Non-pigmented ciliary epithelial cell (primary cell): Measurements from ENCODE around the gene FRS2.

Source experiments
- DNase-seq: peaks from one replicate; pipeline ENCODE4 v3.0.0-alpha.2; 2010; ENCODE audit warnings: low read depth

The FRS2 gene

DNA sequence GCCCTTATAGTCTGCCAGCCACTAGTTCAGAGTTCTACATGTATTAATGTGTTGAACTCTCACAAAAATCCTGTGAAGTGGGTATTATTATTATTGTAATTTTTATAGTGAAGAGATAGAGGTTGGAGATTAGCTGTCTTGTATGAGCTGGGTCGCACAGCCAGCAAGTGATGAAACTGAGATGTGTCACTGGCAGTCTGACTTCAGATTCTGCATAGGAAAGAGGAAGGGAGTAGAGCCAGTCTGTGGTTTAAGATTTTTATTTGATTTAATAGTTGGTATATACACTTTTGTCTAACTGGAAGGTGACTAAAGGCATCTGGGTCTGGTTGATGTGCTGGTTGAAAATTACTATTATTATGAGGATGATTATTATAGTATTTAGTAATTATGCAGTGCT is 5.8 kb upstream of the FRS2 start:
- DNase-seq: no peak

DNA sequence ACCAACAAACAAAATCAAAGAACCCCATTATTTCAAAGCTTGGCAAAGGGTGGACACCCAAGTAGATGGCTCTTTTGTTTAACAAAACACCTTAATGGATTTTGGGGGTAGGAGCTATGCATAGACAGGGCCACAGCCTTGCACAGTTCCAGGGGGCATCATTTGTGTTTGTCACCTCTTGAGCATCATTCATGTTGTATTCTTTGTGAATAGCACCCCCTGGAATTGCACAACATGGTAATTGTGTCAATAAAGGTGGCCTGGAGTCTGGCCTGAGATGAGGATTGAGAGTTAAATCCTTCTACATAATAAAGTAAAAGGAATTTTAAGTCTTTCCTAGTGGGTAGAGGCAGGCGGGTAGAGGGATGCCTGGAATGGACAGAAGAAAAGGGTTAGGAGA is 3.3 kb upstream of the FRS2 start:
- DNase-seq: no peak

DNA sequence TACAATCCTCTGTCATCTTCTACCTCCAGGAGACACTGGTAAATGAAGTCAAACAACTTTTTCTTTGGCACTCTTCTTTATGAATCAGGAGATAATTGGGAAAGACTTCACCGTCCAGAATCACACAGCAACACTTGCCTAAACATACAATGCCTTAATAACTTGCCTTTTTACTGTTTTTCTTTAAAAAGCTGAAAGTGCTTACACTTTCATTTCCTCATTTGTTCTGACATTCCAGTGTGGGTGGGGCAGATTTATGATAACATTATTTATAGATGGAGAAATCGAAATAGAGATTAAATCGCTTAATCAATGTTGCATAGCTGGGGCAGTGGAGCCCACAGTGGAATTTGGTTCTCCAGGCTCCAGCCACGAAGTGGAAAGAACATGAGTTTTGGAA is 2.8 kb upstream of the FRS2 start:
- no peak for DNase-seq

DNA sequence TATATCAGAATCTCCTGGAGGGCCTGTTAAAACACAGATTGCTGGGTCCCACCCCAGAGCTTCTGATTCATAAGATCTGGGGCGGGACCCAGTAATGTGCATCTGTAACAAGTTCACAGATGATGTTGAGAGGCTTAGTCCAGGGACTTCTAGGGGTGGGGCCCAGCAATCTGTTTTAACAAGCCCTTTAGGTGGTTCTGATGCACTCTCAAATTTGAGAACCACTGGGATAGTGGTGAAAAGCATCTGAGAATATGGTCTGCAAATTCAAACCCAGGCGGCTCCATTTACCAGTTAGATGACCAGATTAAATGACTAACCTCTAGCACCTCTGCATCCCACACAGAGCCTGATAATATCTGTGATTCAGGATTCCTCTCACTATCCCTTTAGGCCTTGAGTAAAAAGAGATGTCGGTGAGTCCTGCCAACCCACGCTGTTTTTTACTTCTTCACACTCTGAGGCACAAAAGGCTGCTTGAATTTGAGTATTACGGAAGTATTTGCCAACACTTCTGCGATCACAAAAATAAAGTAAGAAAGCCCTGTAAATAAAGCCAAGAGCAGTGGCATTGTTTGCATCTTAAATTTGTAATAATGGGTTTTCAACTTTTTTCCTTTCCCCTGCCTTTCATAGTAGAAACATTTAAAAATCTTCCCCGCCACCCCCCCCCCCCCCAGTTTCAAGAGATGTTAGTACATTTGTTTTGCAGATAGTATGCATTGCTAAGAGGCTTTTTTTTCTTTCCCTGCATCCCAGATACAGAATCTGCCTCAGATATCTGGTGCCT is 1.8 kb upstream of the FRS2 start:
- DNase-seq: no peak

DNA sequence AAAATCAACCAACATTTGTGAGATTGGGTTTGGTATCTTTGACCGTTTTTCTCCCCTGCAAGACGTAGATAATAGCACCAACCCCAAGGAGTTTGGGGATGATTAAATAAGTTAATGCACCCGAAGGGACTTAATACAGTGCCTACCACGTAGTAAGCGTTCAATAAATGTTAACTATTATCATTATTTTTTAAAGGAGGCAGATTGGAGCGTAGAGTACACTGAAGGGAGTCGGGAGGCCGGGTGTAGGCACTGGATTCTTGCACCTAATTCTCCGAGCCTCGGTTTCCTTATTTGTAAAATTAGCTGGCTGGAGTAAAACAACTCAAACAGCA is 367 bp upstream of the FRS2 start:
- no peak for DNase-seq

DNA sequence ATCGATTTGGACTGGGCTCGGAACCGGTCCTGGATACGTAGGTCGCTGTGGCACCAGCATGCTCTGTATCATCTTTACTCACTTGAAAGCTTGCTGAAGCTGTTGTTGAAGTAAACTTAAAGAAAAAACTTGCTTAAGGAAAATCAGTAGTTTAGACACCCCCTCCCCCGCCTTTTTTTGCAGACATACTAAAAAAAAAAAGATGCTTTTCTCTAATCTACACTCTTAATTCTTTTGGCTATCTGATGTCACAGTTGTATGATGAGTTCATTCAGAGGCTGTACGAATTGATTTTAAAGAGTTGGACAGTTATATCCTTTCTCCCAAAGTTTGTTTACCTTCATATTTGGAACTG is 865 bp downstream of the FRS2 start:
- DNase-seq: no peak

DNA sequence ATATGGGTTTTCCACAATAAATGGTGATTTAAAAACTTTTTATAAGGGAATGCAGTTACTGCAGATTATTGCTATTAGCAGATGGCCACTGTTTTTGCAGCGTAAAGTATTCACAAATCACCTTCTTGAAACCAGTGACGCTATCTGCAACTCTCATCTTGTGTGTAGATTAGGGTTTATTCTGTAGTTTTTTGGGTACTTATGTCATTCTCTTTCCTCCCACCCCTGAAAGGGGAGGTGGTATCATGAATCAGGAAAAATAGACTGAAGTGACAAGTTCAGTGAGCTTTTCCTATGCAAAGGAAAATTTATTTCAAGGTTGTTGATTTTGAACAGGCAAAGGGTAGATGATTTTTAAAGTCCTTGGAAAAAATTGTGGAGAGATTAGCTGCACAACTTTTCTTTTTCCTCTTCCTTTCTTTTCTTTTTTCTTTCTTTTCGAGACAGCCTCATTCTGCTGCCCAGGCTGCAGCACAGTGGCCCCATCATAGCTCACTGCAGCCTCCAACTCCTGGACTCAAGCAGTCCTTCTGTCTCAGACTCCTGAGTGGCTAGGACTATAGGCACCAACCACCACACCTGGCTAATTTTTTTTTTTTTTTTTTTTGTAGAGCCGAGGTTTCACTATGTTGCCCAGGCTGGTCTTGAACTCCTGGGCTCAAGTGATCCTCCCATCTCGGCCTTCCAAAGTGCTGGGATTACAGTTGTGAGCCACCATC is 1.6 kb downstream of the FRS2 start:
- DNase-seq: no peak

DNA sequence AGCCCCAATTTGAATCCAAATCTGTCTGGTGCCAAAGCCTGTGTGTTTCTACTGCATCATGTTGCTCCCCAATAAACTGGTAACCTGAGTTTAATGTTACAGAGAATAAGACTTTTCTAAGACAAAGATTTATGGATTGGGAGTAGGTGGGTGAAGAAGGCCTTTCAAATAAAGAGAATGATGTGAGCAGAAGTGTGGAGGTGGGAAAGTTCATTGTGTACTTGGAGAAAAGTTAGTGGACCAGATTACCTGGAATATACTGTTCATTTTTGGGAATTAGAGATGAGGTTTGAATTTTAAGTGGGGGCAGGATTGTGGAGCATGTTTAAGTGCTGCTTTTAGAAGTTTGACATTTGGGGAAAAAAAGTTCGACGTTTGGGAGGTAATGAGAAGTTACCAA is 3.1 kb downstream of the FRS2 start:
- no peak for DNase-seq

DNA sequence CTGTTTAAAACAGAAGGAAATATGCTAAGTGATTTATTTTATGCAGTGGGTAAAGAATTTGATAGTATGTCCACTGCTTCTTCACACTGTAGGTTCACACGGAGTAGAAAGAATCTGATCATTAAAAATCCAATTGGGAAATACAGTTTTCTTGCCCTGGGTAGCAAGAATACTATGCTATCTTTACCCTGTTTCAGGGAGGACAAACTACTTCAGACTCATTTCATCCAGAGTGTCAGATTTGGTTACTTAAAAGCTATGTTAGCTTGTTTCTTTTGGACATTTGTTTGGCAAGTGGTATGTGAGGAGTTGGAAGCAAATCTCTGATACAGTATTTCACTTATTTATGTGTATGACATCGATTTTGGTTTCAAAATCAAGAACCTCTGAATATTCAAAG is 4.3 kb downstream of the FRS2 start:
- no peak for DNase-seq

DNA sequence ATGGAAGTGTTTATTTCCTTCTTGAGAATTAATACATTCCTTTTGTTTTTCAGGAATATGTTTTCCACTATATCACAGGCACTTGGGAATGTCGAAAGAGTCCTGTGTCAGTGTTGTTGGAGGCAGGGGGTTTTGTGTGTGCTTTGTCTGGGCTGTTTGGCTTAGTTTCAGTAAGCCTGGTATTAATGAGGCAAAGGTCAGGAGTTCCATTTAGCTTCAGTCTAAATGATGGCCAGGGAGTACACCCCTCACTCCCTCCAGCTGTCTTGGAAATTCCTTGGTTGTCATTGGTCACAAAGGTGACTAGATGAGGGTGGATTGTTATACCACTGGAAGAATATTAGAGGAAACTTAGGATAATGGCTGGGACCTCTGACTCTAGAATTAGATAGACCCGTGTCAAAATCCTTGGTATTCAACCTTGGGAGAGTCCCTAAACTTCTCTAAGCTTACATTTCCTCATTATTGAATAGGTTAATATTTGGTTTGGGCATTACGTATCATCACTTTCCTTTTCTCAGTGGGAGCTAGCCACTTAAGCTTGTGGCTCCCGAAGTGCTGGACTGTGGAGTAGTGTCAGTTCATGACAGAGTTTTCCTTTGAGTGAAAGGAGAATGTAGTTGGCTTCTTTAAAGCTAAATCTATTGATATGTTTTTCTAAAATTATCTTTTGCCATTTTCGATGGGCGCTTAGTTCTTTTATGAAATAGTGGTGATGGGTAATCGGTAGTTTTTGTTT is 5.2 kb downstream of the FRS2 start:
- no peak for DNase-seq

DNA sequence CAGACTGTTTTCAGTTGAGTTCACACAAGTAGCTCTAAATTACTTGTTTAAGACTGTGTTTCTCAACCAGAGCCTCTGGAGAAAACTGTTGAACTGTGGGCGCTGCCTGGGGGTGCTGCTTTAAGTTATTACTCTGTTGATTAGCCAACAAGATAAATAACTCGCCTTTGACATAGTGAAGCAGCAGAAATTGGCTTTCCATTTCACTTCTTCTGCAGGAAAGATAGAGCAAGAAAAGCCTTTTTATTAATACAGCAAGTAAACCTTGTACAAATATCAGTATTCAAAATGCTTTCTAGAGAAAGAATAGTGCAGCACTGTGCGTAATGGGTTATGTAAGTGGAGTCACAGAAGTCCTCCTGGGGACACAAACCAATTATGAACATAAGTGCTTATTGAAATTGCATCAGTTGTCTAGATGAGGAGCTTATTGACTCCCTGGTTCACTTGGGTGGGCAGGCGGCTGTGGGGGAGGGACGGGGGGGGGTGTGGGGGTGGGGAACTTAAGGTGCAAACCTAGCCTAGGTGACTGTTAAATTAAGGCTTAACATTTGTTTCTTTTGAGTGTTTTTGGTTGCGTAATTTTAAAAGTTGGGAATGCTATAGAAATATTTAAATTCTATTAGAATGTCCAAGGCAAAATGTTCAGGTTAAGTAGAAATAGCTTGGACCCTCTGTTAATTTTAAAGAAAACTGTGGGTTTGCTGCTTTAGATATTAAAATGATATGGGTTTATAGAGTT is 6.3 kb downstream of the FRS2 start:
- no peak for DNase-seq

DNA sequence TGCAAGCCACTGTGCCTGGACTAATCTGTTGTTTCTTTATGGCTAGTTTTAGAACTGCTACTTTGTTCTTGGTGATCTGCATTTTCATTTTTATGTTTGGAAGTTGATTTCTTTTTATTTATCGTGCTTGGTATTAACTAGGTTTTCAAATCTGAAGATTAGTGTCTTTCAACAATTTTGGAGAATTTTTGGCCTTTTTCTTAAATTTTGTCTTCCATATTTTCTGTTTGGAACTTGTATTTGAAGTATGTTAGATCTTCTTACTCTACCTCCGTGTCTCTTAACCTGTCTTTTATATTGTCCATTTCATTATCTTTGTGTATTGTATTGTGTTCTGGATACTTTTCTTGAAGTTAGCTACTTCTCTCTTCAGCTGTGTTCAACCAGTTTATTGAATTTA is 9.5 kb downstream of the FRS2 start:
- no peak for DNase-seq

DNA sequence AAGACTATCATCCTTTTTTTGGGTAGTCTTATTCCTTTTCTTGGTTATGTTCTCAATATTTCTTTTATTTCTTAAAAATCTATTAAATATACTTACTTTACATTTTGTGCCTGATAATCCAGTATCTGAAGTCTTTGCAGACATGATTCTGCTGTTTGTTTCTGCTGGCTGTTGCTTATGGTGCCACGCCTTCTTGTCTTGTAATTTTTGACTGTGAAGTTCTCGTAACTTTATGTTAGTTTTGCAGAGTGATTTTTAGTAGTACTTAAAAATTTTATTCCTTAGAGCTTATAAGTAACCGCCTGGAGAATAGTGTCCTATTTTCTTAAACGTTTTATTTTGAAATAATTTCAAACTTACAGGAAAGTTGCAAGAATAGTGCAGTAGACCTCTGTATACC is 10.5 kb downstream of the FRS2 start:
- DNase-seq: no peak

DNA sequence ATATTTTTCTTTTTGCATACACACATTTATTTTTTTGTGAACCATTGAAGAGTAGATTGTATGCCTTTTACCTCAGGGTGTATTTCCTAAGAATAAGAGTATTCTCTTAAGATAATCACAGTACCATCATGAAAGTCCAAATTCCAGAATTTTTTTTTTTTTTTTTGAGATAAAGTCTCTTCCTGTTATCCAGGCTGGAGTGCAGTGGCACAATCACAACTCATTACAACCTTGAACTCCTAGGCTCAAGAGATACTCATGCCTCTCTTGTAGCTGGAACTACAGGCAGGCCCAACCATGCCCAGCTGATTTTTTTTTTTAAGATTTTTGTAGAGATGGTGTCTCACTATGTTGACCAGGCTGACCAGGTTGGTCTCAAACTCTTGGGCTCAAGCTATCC is 10.9 kb downstream of the FRS2 start:
- DNase-seq: no peak

DNA sequence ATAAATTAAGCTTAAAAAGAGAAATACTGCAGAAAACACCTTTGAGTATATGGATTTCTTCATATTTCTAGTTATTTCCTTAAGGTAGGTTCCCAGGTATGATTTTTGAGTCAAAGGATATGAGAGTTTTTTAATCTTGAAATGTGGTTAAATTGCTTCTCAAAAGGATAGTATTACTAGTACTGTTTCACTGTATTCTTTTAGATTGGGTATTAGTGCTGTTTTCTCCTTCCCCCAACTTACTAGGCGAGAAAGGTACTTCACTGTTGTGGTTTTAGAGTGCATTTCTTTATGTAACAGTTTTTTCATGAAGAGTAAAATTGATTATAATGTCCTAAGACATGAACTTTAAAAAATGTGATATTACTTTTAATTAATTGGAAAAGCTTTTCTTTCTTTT is 13.5 kb downstream of the FRS2 start:
- DNase-seq: no peak

DNA sequence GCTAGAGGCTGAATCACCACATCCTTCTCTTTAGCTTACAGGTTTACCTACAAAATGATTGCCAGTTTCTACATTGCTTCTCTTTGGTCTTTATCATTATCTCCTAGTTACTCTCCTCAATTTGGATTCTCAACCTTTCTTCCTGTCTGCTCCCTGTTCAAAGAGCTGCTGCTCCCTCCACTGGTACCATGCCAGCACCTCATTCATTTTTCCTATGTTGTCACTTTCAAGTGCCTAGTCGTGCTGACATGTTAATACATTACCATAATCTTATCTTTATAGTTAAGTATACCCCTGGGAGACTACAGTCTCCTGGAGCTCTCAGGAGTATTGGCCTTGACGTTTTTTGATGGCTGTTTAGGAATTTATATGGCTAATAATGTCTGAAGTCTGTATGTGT is 14.2 kb downstream of the FRS2 start:
- DNase-seq: no peak

DNA sequence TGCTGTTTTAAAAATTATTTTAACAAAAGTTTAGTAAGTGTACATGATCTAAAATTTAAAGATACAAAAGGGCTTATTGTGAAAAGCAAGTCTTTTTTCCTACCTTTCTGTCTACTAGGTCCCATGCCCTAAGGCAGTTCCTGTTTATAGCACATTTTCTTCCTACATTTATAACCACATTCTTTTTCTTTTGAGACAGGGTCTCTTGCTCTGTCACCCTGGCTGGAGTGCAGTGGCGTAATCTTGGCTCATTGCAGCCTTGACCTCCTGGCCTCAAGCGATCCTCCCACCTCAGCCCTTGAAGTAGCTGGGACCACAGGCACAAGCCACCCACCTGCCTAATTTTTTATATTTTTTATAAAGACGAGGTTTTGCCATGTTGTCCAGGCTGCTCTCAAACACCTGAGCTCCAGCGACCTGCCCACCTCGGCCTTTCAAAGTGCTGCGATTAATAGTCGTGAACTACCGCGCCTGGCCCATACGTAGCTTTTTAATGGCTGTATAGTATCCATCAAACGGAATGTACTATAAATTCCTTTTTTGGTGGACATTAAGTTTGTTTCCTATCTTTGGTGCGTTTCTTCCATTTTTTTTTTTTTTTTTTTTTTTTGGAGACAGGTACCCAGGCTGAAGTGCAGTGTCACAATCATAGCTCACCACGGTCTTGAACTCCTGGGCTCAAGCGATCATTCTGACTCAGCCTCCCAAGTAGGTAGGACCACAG is 20.9 kb downstream of the FRS2 start:
- no peak for DNase-seq

DNA sequence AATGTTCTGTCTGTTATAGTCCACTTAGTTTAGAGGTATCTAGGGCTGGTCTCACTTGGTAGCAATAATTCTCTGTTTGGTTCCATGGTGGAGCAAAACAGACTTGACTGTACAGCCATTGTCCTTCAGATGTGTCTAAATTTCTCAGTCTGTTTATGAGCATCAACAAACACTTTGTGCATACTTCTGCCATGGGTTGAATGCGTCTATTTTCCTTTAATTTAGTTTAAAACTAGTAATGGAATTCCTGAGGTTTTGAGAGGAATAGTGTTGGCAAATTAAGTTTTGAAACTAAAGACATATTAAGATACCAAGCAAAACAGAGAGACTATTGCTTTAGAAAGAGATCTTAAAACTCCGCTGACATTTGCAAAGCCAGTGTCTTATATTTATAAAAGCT is 22.6 kb downstream of the FRS2 start:
- DNase-seq: no peak

DNA sequence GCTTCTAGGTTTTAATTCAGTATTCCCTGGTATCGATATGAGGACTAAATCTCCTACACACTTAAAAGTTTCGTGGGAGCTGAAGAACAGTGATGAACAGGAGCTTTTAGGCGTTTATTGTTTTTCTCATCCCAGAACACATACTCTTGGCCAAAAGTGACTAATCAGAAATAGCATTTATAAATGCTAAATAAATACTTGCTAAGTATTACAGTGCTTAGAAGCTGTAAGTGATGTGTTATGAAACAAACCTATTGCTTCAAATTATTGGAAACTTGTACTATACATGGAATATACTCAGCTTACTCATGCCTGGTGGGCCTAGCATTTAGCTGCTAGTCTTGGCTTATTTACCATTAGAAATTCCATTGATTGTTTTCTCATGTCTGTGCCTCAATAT is 24.9 kb downstream of the FRS2 start:
- DNase-seq: no peak

DNA sequence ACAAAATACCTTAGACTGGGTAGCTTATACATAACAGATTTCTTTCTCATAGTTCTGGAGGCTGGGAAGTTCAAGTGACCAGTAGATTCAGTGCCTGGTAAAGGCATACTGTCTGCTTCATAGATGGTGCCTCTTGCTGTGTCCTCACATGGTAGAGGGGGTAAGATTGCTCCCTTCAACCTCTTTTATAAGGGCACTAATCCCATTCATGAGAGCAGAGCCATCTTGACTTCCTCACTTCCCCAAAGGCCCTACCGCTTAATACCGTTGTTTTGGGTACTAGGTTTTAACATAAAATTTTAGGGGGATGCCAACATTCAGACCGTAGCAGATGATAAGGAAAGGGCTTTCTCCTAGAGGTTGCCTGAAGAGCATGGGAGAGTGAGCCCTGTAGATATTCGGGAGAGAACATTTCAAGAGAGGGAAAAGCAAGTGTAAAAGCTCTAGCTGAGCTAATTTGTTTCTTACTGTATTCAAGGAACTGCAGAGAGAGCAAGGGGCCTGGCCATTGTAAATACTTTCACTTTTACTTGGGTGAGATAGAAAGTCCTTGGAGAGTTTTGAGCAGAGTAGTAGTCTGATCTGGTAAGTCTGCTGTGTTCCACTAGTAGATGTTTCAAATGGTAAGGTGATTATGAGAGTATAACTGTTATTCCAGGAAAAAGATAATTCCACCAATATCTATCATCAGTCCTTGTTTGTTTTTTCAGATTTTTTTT is 27.3 kb downstream of the FRS2 start:
- no peak for DNase-seq

DNA sequence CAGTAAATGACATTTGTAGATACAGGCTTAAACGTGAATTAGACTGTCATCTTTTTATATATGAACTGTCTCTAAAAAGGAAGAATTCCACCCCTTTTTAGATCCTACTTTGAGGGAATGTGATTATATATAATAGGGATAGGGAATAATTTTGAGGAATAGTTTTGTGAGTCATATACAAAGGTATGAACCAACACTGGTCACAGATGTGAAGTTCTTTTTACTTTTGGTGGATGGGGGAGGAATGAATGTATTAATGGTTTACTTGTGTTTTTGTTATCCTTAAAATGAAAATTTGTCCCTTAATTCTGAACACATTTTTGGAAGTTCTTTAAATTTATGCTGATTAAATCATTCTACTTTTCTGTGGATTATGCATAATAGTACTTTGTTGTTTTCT is 30.4 kb downstream of the FRS2 start:
- DNase-seq: no peak
